Peyer's patch (tissue), 4 donors: Measurements from ENCODE around the gene RPS6KB1. TPM values are rescaled to one million over a fixed set of nuclear protein-coding genes. Genes with fewer than 3 reads are reported as not detected.
"Not testable (repeated sequence)": the region's sequence is repeated elsewhere in the genome, so short reads cannot be mapped to it uniquely, and the experiment has no call there.

Experiments used
- DNase-seq, 3 donors: peaks; one replicate each; pipeline ENCODE4 v3.0.0-alpha.2; 2017 to 2019
- H3K27ac ChIP-seq, 4 donors: fragments of 200-600 bp; sonication (generic); one replicate each; pipeline ENCODE4 v1.5.1; 2016 to 2019
- H3K27me3 ChIP-seq, 2 donors: fragments of 200-600 bp; sonication (generic); one replicate each; pipeline ENCODE4 v1.5.1; 2019
- H3K36me3 ChIP-seq, 3 donors: fragments of 200-600 bp; sonication (generic); one replicate each; pipeline ENCODE4 v1.5.1; 2016 to 2019
- H3K4me1 ChIP-seq, 4 donors: fragments of 200-600 bp; sonication (generic); one replicate each; pipeline ENCODE4 v1.5.1; 2016 to 2019
- H3K4me3 ChIP-seq, 4 donors: fragments of 200-600 bp; sonication (generic); 1 replicate in 3 of 4; 2 replicates in 1 of 4; pipeline ENCODE4 v1.5.1; 2016 to 2019; ENCODE audit warnings: mild to moderate bottlenecking in 1 of 4
- H3K9me3 ChIP-seq, 4 donors: fragments of 200-600 bp; sonication (generic); one replicate each; pipeline ENCODE4 v1.5.1; 2016 to 2019; ENCODE audit warnings: mild to moderate bottlenecking in 1 of 4
- POLR2A ChIP-seq, 2 donors: fragments of 450-650 bp; IDR thresholded peaks; one replicate each; pipeline ENCODE4 v1.5.1; 2017; ENCODE audit warnings: antibody characterized with exemption in 2 of 2, mild to moderate bottlenecking in 2 of 2, moderate library complexity in 2 of 2
- total RNA-seq, 4 donors: library from RNA; depleted of rRNA; stranded (reverse); fragments of >200 nt; gene quantifications; one replicate each; pipeline ENCODE4 v1.1.0, GENCODE V29; 2016
- TF ChIP-seq, protein P1 (sequence below), 6 experiments: fragments of 450-650 bp in 4 of 6; fragments of 200-600 bp in 2 of 6; sonication (generic) in 1 of 6; IDR thresholded peaks; one replicate each; pipeline ENCODE4 v1.5.1; 2017 to 2019; ENCODE audit warnings: antibody characterized with exemption in 6 of 6, mild to moderate bottlenecking in 3 of 6, moderate library complexity in 1 of 6

RPS6KB1 gene
- total RNA-seq, 4 donors from 2014 or later = 21.5 to 43.0 (median 29.9) TPM

DNA sequence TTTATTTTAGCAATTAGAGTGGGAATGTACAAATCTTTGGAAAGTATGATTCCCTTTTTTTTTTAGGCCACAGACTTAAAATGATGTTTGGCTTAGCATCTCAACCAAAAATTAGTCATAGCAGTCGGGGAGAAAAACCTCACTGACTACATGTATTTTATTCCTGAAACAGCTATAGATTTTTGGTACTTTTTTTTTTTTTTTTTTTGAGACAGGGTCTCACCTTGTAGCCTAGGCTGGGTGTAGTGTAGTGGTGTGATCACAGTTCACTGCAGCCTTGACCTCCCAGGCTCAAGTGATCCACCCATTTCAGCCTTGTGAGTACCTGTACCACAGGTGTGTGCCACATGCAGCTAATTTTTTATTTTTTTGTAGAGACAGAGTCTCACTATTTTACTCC lies 48.2 kb downstream of the RPS6KB1 start:
- DNase-seq = no peak
- Histone ChIP-seq H3K4me1 (no peaks in the 10 kb centered on the region), H3K36me3 (peaks cover 0 to 71% (median 0%) of the 10 kb centered on the region in 3 donors), H3K9me3 (no peaks in the 10 kb centered on the region), H3K4me3 (no peak overlapping the region), H3K27me3 (no peaks in the 10 kb centered on the region), H3K27ac (no peak overlapping the region)
- TF ChIP-seq POLR2A (IDR thresholded peaks at IDR 0.05) = no peak
- TF ChIP-seq, protein P1, sequence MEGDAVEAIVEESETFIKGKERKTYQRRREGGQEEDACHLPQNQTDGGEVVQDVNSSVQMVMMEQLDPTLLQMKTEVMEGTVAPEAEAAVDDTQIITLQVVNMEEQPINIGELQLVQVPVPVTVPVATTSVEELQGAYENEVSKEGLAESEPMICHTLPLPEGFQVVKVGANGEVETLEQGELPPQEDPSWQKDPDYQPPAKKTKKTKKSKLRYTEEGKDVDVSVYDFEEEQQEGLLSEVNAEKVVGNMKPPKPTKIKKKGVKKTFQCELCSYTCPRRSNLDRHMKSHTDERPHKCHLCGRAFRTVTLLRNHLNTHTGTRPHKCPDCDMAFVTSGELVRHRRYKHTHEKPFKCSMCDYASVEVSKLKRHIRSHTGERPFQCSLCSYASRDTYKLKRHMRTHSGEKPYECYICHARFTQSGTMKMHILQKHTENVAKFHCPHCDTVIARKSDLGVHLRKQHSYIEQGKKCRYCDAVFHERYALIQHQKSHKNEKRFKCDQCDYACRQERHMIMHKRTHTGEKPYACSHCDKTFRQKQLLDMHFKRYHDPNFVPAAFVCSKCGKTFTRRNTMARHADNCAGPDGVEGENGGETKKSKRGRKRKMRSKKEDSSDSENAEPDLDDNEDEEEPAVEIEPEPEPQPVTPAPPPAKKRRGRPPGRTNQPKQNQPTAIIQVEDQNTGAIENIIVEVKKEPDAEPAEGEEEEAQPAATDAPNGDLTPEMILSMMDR (IDR thresholded peaks at IDR 0.05) = no peak

DNA sequence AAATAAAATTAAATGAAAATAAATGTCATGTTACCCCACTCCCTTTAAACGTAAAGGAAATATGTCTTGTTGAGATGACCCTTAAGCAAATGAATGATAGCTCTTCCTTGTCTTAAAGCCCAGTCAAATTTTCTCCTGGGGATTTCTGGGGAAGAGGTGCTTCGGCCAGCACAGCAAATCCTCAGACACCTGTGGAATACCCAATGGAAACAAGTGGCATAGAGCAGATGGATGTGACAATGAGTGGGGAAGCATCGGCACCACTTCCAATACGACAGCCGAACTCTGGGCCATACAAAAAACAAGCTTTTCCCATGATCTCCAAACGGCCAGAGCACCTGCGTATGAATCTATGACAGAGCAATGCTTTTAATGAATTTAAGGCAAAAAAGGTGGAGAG lies 53.5 kb downstream of the RPS6KB1 start:
- H3K36me3 ChIP-seq = peaks cover 0 to 65% (median 0%) of the 10 kb centered on the region in 3 donors
- not testable (repeated sequence) for H3K4me1 ChIP-seq, H3K27ac ChIP-seq, DNase-seq, H3K4me3 ChIP-seq, H3K9me3 ChIP-seq, H3K27me3 ChIP-seq

DNA sequence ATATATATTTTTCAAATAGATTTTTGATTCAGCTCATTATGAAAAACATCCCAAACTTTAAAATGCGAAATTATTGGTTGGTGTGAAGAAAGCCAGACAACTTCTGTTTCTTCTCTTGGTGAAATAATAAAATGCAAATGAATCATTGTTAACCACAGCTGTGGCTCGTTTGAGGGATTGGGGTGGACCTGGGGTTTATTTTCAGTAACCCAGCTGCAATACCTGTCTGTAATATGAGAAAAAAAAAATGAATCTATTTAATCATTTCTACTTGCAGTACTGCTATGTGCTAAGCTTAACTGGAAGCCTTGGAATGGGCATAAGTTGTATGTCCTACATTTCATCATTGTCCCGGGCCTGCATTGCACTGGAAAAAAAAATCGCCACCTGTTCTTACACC lies 54.4 kb downstream of the RPS6KB1 start:
- DNase-seq, H3K27me3 ChIP-seq, H3K4me3 ChIP-seq, H3K27ac ChIP-seq, H3K9me3 ChIP-seq, H3K4me1 ChIP-seq: not testable (repeated sequence)
- H3K36me3 ChIP-seq = peaks cover 0 to 57% (median 0%) of the 10 kb centered on the region in 3 donors

GRCh38 chr17:59950049-59950448 lies 57.1 kb downstream of the RPS6KB1 start:
- Histone ChIP-seq H3K4me1 (no peaks in the 10 kb centered on the region), H3K4me3 (no peak overlapping the region), H3K27ac (no peak overlapping the region), H3K27me3 (no peaks in the 10 kb centered on the region), H3K36me3 (peaks cover 0 to 43% (median 0%) of the 10 kb centered on the region in 3 donors), H3K9me3 (no peaks in the 10 kb centered on the region)
- no peak for DNase-seq
- TF ChIP-seq POLR2A (IDR thresholded peaks at IDR 0.05) = no peak
- TF ChIP-seq, protein P1 (IDR thresholded peaks at IDR 0.05) = no peak

GRCh38 chr17:59954856-59955255 lies 61.9 kb downstream of the RPS6KB1 start:
- H3K36me3 ChIP-seq = peaks cover 0 to 25% (median 0%) of the 10 kb centered on the region in 3 donors
- TF ChIP-seq POLR2A (IDR thresholded peaks at IDR 0.05) = no peak
- TF ChIP-seq, protein P1 (IDR thresholded peaks at IDR 0.05) = no peak
- H3K9me3 ChIP-seq = no peaks in the 10 kb centered on the region
- no peak overlapping the region for H3K4me3 ChIP-seq
- no peak overlapping the region for H3K27ac ChIP-seq
- no peak for DNase-seq
- H3K4me1 ChIP-seq = no peaks in the 10 kb centered on the region
- H3K27me3 ChIP-seq = no peaks in the 10 kb centered on the region

DNA sequence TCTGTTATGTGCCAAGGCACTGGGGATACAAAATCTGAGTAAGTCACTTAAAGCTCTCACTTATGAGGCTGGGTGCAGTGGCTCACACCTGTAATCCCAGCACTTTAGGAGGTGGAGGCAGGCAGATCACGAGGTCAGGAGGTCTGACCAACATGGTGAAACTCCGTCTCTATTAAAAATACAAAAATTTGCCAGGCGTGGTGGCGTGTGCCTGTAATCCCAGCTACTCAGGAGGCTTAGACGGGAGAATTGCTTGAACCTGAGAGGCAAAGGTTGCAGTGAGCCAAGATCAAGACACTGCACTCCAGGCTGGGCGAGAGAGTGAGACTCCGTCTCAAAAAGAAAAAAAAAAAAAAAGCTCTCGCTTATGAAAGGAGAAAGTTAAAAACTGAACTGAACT lies 66.7 kb downstream of the RPS6KB1 start:
- H3K36me3 ChIP-seq = peaks cover 0 to 12% (median 0%) of the 10 kb centered on the region in 3 donors
- H3K4me3 ChIP-seq = not testable (repeated sequence)

GRCh38 chr17:59962739-59963318 lies 69.9 kb downstream of the RPS6KB1 start:
- peak overlapping the region in 1 of 4 donors; percentile 79 for H3K4me3 ChIP-seq
- peaks cover 0 to 8% (median 0%) of the 10 kb centered on the region in 3 donors for H3K36me3 ChIP-seq
- no peak overlapping the region for H3K27ac ChIP-seq
- peaks cover 0 to 10% (median 0%) of the 10 kb centered on the region in 4 donors for H3K4me1 ChIP-seq
- no peaks in the 10 kb centered on the region for H3K9me3 ChIP-seq
- no peak for DNase-seq
- no peaks in the 10 kb centered on the region for H3K27me3 ChIP-seq
- no peak for TF ChIP-seq POLR2A (IDR thresholded peaks at IDR 0.05)
- TF ChIP-seq, protein P1 (IDR thresholded peaks at IDR 0.05) = no peak

More for the DNA sequence above, 66.7 kb downstream of the RPS6KB1 start:
- H3K27me3 ChIP-seq, H3K27ac ChIP-seq, H3K4me1 ChIP-seq, DNase-seq, H3K9me3 ChIP-seq: not testable (repeated sequence)
